Panc1 (cell line): ENCODE measurements around the gene ALPK3.

Source experiments
- POLR2AphosphoS5 ChIP-seq: IDR thresholded peaks from 2 replicates; pipeline ENCODE4 v1.6.1; 2012; ENCODE audit warnings: mild to moderate bottlenecking, low read depth, low read length, moderate library complexity
- SIN3A ChIP-seq: IDR thresholded peaks from 2 replicates; pipeline ENCODE4 v1.6.1; 2012; ENCODE audit warnings: low read depth, mild to moderate bottlenecking, low read length, moderate library complexity, borderline replicate concordance; ENCODE audit not compliant: insufficient read depth
- TF ChIP-seq, protein P1 (sequence below): fragments of 450-650 bp; IDR thresholded peaks from 2 replicates; pipeline ENCODE4 v1.5.1; 2017; ENCODE audit warnings: mild to moderate bottlenecking
- TF ChIP-seq, protein P2 (sequence below), 2 experiments: IDR thresholded peaks; 2 replicates each; pipeline ENCODE4 v1.6.1; 2011 to 2012; ENCODE audit warnings: low read depth in 2 of 2, control low read depth in 1 of 2, low read length in 1 of 2, mild to moderate bottlenecking in 1 of 2, moderate library complexity in 1 of 2; ENCODE audit not compliant: insufficient read depth in 1 of 2

DNA sequence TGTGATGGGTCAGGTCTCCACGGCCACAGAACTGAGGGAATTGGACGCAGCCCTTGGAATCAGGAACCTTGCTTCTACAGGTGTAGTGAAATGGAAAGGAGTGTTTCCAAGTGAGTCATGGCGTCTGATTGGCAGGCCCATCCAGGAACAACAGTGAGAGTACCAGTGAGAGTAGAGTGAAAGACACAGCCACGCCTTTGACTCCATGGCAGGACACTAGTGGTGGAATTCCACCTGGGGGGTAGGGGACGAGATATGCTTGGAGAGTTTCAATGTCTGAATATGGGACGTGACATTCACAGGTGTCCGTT lies 64.3 kb downstream of the ALPK3 start:
- TF ChIP-seq, protein P1, sequence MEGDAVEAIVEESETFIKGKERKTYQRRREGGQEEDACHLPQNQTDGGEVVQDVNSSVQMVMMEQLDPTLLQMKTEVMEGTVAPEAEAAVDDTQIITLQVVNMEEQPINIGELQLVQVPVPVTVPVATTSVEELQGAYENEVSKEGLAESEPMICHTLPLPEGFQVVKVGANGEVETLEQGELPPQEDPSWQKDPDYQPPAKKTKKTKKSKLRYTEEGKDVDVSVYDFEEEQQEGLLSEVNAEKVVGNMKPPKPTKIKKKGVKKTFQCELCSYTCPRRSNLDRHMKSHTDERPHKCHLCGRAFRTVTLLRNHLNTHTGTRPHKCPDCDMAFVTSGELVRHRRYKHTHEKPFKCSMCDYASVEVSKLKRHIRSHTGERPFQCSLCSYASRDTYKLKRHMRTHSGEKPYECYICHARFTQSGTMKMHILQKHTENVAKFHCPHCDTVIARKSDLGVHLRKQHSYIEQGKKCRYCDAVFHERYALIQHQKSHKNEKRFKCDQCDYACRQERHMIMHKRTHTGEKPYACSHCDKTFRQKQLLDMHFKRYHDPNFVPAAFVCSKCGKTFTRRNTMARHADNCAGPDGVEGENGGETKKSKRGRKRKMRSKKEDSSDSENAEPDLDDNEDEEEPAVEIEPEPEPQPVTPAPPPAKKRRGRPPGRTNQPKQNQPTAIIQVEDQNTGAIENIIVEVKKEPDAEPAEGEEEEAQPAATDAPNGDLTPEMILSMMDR: no peak
- TF ChIP-seq POLR2AphosphoS5 (no peak), SIN3A (no peak)
- TF ChIP-seq, protein P2, sequence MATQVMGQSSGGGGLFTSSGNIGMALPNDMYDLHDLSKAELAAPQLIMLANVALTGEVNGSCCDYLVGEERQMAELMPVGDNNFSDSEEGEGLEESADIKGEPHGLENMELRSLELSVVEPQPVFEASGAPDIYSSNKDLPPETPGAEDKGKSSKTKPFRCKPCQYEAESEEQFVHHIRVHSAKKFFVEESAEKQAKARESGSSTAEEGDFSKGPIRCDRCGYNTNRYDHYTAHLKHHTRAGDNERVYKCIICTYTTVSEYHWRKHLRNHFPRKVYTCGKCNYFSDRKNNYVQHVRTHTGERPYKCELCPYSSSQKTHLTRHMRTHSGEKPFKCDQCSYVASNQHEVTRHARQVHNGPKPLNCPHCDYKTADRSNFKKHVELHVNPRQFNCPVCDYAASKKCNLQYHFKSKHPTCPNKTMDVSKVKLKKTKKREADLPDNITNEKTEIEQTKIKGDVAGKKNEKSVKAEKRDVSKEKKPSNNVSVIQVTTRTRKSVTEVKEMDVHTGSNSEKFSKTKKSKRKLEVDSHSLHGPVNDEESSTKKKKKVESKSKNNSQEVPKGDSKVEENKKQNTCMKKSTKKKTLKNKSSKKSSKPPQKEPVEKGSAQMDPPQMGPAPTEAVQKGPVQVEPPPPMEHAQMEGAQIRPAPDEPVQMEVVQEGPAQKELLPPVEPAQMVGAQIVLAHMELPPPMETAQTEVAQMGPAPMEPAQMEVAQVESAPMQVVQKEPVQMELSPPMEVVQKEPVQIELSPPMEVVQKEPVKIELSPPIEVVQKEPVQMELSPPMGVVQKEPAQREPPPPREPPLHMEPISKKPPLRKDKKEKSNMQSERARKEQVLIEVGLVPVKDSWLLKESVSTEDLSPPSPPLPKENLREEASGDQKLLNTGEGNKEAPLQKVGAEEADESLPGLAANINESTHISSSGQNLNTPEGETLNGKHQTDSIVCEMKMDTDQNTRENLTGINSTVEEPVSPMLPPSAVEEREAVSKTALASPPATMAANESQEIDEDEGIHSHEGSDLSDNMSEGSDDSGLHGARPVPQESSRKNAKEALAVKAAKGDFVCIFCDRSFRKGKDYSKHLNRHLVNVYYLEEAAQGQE (IDR thresholded peaks at IDR 0.05; ENCODE audit: insufficient read depth in 1 of 2, low read depth in 2 of 2, low read length in 1 of 2): no peak
